ENCODE results near the gene POLR2F.

The POLR2F gene

DNA sequence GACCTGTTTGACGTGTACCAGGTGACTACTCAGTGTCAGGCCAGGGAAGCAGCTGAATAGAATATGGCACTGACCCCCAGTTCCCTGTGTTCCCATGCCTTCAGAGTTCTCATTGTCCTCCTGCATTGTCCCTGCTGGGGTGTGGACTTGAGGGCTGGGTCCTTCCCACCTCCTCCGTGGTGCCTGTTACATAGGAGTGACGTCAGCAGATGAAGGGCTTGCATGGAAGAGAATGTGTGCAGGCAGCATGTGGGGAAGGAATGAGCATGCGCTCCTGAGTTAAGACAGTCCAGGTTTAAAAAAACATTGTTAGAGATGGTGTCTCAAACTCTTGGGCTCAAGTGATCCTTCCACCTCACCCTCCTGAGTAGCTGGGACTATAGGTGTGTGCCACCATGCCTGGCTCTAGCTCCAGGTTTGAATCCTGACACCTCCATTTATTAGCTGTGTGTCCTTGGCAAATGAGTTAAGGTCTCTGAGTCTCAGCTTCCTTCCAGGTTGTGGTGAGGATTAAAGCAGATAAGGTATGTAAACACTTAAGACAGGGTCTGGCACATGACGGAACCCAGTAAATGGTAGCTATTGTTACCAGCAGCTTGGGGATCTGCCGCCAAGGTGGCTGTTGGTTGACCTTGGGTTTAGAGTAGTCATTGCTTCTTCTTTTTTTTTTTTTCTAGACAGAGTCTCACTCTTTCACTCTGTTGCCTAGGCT lies 38.4 kb downstream of the POLR2F start:
- Mint-ChIP-seq H3K27me3 (ENCODE audit: low read depth) (no peaks in the 10 kb centered on the region), H3K36me3 (ENCODE audit: low read depth) (no peaks in the 10 kb centered on the region), H3K4me1 (ENCODE audit: low read depth) (no peaks in the 10 kb centered on the region), H3K9me3 (no peaks in the 10 kb centered on the region), H3K4me3 (no peak overlapping the region), H3K27ac (no peak overlapping the region)

DNA sequence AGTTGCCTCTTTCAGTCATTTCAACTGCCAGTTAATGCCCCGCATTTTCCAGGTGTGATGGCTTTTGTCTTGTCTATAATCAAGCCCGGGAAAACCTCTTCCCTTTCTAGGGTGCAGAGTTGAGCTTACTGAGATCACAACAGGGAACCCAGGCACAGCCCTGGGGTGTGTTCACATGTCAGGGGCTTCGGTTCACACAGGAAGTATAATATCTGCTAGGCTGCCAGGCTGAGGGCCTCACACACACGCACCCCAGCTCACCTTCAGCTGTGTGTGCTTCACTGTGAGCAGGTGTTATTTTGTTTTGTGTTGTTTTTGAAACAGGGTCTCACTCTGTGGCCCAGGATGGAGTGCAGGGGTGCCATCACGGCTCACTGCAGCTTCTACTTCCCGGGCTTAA lies 40.5 kb downstream of the POLR2F start:
- Mint-ChIP-seq H3K27me3 (ENCODE audit: low read depth) (no peaks in the 10 kb centered on the region), H3K9me3 (no peaks in the 10 kb centered on the region), H3K4me1 (ENCODE audit: low read depth) (no peaks in the 10 kb centered on the region), H3K27ac (no peak overlapping the region), H3K36me3 (ENCODE audit: low read depth) (no peaks in the 10 kb centered on the region), H3K4me3 (no peak overlapping the region)

- no peaks in the 10 kb centered on the region for H3K27me3 Mint-ChIP-seq (ENCODE audit: low read depth)
- H3K4me3 Mint-ChIP-seq, result no peak overlapping the region
- H3K36me3 Mint-ChIP-seq (ENCODE audit: low read depth), result no peaks in the 10 kb centered on the region
- H3K9me3 Mint-ChIP-seq, result no peaks in the 10 kb centered on the region
- no peak overlapping the region for H3K27ac Mint-ChIP-seq
- H3K4me1 Mint-ChIP-seq (ENCODE audit: low read depth), result no peaks in the 10 kb centered on the region
Measured at GRCh38 chr22:37994982-37995381, 41.5 kb downstream of the POLR2F start.

- Mint-ChIP-seq H3K36me3 (ENCODE audit: low read depth) (no peaks in the 10 kb centered on the region), H3K9me3 (no peaks in the 10 kb centered on the region), H3K27me3 (ENCODE audit: low read depth) (no peaks in the 10 kb centered on the region), H3K4me3 (no peak overlapping the region), H3K4me1 (ENCODE audit: low read depth) (no peaks in the 10 kb centered on the region), H3K27ac (no peak overlapping the region)
Measured at GRCh38 chr22:37995460-37995859, 42.0 kb downstream of the POLR2F start.

- no peaks in the 10 kb centered on the region for H3K27me3 Mint-ChIP-seq (ENCODE audit: low read depth)
- no peak overlapping the region for H3K27ac Mint-ChIP-seq
- H3K36me3 Mint-ChIP-seq (ENCODE audit: low read depth), result no peaks in the 10 kb centered on the region
- no peaks in the 10 kb centered on the region for H3K9me3 Mint-ChIP-seq
- no peak overlapping the region for H3K4me3 Mint-ChIP-seq
- no peaks in the 10 kb centered on the region for H3K4me1 Mint-ChIP-seq (ENCODE audit: low read depth)
Measured at GRCh38 chr22:37996079-37996478, 42.6 kb downstream of the POLR2F start.

DNA sequence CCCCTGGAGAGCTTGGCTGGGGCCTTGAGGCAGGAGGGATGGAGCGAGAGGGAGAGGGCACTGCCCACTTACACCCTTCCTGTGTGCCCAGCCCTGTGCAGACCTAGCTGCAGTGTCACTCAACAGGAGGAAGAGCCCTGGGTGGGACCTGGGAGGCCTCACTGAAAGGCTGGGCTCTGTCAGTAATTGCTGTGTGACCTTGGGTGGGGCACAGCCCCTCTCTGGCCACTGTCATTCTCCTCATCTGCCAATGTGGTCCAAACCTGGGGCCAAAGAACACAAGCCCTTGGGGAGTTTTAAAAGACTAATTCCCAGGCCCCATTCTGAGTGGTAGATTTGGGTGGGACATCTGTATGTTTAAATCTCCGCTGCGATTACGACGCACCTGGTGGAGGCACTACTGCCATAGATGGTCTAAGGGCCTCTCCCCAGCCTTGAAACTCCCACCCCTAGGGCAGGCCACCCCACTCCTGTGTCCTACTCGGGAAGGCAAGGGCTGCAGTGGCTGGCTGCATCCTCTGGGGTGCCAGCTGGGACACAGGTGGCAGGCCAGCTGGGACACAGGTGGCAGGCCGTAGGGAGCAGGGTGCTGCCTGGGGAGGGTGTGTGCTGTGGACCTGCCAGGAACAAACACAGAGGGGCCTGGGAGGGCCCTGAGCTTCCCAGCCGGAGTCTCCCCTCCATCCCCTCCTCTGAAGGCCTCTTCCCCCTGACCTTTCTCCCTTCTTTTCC lies 43.2 kb downstream of the POLR2F start:
- H3K4me1 Mint-ChIP-seq (ENCODE audit: low read depth), result no peaks in the 10 kb centered on the region
- H3K9me3 Mint-ChIP-seq, result no peaks in the 10 kb centered on the region
- no peak overlapping the region for H3K27ac Mint-ChIP-seq
- H3K27me3 Mint-ChIP-seq (ENCODE audit: low read depth), result no peaks in the 10 kb centered on the region
- H3K4me3 Mint-ChIP-seq, result no peak overlapping the region
- H3K36me3 Mint-ChIP-seq (ENCODE audit: low read depth), result no peaks in the 10 kb centered on the region

DNA sequence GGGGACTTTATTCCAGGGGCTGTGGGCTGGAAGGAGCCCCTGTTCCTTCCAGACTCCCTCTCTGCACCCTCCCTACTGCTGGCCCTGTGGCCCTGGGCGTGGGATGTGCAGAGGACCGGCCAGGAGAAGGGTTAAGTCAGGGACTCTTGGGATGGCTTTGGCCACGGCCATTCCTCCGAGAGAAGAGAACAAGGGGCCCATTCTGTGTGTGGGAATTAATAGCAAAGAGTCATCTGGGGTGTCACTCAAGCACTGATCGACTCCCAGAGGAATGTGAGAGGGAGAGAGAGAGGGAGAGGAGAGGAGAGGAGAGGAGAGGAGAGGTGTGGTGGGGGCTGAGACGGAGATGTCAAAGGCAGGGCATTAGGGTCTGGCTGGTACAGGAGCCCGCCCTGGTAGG lies 45.0 kb downstream of the POLR2F start:
- Mint-ChIP-seq H3K4me1 (ENCODE audit: low read depth) (no peaks in the 10 kb centered on the region), H3K36me3 (ENCODE audit: low read depth) (no peaks in the 10 kb centered on the region), H3K4me3 (no peak overlapping the region), H3K27ac (no peak overlapping the region), H3K9me3 (no peaks in the 10 kb centered on the region), H3K27me3 (ENCODE audit: low read depth) (no peaks in the 10 kb centered on the region)

- H3K4me1 Mint-ChIP-seq (ENCODE audit: low read depth), result no peaks in the 10 kb centered on the region
- H3K36me3 Mint-ChIP-seq (ENCODE audit: low read depth), result no peaks in the 10 kb centered on the region
- H3K9me3 Mint-ChIP-seq, result no peaks in the 10 kb centered on the region
- H3K4me3 Mint-ChIP-seq, result no peak overlapping the region
- no peak overlapping the region for H3K27ac Mint-ChIP-seq
- H3K27me3 Mint-ChIP-seq (ENCODE audit: low read depth), result no peaks in the 10 kb centered on the region
Measured at GRCh38 chr22:37999236-37999635, 45.7 kb downstream of the POLR2F start.

GRCh38 chr22:37999640-38000272 lies 46.3 kb downstream of the POLR2F start:
- Mint-ChIP-seq H3K9me3 (no peaks in the 10 kb centered on the region), H3K27ac (no peak overlapping the region), H3K4me3 (no peak overlapping the region), H3K36me3 (ENCODE audit: low read depth) (no peaks in the 10 kb centered on the region), H3K27me3 (ENCODE audit: low read depth) (no peaks in the 10 kb centered on the region), H3K4me1 (ENCODE audit: low read depth) (no peaks in the 10 kb centered on the region)

GRCh38 chr22:38005943-38006342 lies 52.4 kb downstream of the POLR2F start:
- H3K27me3 Mint-ChIP-seq (ENCODE audit: low read depth), result no peaks in the 10 kb centered on the region
- no peaks in the 10 kb centered on the region for H3K4me1 Mint-ChIP-seq (ENCODE audit: low read depth)
- H3K27ac Mint-ChIP-seq, result no peak overlapping the region
- no peaks in the 10 kb centered on the region for H3K36me3 Mint-ChIP-seq (ENCODE audit: low read depth)
- H3K4me3 Mint-ChIP-seq, result no peak overlapping the region
- no peaks in the 10 kb centered on the region for H3K9me3 Mint-ChIP-seq

- no peaks in the 10 kb centered on the region for H3K9me3 Mint-ChIP-seq
- no peak overlapping the region for H3K27ac Mint-ChIP-seq
- H3K4me1 Mint-ChIP-seq (ENCODE audit: low read depth), result no peaks in the 10 kb centered on the region
- H3K4me3 Mint-ChIP-seq, result no peak overlapping the region
- no peaks in the 10 kb centered on the region for H3K27me3 Mint-ChIP-seq (ENCODE audit: low read depth)
- H3K36me3 Mint-ChIP-seq (ENCODE audit: low read depth), result no peaks in the 10 kb centered on the region
Measured at GRCh38 chr22:38006906-38007305, 53.4 kb downstream of the POLR2F start.

DNA sequence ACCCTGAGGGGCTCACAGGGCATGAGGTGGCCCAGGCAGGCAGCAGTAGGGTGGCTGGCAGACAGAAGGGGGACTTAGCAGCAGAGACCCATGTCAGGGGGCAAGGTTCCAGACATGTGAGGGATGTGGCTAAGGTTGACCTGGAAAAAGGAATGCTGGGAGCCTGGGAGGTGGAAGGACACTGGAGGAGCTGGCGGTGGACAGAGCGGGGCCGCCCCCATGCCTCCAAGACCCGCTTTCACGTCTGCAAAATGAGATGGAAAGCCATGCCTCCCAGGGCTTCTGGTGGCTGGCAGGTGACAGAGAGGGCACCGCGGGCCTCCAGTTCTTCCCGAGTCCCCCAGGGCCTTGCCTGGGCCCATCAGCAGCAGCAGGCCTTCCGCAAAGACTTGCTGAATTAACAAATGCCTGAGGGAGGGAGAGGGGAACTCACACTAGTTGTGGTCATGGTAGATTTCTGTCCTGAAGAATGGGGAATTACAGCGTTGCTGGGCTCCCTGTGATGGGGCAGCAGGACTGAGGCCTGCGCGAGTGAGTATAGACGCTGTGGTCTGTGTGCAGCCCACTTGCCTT lies 53.9 kb downstream of the POLR2F start:
- H3K27me3 Mint-ChIP-seq (ENCODE audit: low read depth), result peaks cover 1% of the 10 kb centered on the region
- no peaks in the 10 kb centered on the region for H3K9me3 Mint-ChIP-seq
- H3K4me3 Mint-ChIP-seq, result no peak overlapping the region
- H3K4me1 Mint-ChIP-seq (ENCODE audit: low read depth), result no peaks in the 10 kb centered on the region
- no peak overlapping the region for H3K27ac Mint-ChIP-seq
- H3K36me3 Mint-ChIP-seq (ENCODE audit: low read depth), result no peaks in the 10 kb centered on the region

DNA sequence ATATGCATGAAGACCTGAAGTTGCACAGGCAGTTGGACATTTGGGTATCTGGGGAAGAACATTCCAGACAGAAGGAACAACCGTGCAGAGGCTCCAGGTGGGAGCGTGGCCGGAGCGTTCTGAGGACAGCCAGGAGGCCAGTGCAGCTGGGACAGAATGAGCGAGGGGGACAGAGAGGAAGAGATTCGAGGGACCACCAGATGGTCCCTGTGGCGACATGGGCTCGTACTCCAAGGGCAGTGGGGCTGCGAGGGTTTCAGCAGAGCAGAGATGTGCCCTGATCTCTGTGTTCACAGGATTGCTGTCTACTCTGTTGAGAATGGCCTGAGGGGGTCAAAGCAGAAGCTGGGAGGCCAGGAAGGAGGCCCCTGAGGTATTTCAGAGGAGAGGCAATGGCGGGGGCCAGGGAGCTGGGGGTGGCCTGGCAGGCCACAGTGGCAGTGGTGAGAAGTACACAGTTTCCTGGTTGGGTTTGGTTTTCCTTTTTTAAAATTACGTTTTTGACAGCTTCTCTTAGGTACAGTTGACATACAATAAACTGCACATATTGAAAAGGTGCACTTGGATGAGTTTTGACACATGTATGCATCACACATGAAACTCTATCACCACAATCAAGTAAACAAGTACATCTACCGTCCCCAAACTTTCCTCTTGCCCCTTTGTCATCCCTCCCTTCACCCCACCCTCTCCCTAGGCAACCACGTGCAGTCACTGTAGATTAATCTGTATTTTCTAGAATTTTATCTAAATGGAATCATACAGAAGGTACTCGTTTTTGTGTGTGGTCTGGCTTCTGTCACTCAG lies 55.7 kb downstream of the POLR2F start:
- H3K27me3 Mint-ChIP-seq (ENCODE audit: low read depth), result peaks cover 4% of the 10 kb centered on the region
- no peaks in the 10 kb centered on the region for H3K36me3 Mint-ChIP-seq (ENCODE audit: low read depth)
- no peaks in the 10 kb centered on the region for H3K4me1 Mint-ChIP-seq (ENCODE audit: low read depth)
- no peak overlapping the region for H3K4me3 Mint-ChIP-seq
- no peak overlapping the region for H3K27ac Mint-ChIP-seq
- no peaks in the 10 kb centered on the region for H3K9me3 Mint-ChIP-seq

DNA sequence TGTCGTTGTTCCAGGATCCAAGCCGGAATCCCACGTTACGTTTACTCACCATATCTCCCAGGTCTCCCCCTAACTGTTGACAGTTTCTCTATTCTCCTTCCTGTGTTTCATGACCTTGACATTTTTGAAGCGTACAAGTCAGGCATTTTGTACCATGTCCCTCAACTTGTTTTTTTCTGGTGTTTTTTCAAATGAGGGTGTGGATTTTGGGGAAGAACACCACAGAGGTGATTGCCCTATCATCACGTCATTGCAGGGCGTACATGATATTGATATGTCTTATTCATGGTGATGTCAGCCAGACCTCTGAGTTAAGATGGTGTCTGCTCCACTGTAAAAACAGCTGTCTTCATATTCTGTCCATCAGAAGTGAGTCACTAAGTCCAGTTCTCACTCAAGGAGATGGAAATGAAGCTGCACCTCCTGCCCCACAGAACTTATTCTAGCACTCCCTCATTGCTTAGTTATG lies 59.1 kb downstream of the POLR2F start:
- Mint-ChIP-seq H3K27ac (no peak overlapping the region), H3K4me1 (ENCODE audit: low read depth) (no peaks in the 10 kb centered on the region), H3K4me3 (no peak overlapping the region), H3K27me3 (ENCODE audit: low read depth) (peaks cover 4% of the 10 kb centered on the region), H3K9me3 (no peaks in the 10 kb centered on the region), H3K36me3 (ENCODE audit: low read depth) (no peaks in the 10 kb centered on the region)

All from T-helper 1 cell treated with Interleukin-12 subunit alpha and Interleukin-12 subunit beta and Interleukin-4 antibody, amounts not matched to agents 30 μg/mL and 1 μg/mL, for 36 hours (primary cell).